Measurements from ENCODE around the gene LYRM2.

LYRM2 gene

DNA sequence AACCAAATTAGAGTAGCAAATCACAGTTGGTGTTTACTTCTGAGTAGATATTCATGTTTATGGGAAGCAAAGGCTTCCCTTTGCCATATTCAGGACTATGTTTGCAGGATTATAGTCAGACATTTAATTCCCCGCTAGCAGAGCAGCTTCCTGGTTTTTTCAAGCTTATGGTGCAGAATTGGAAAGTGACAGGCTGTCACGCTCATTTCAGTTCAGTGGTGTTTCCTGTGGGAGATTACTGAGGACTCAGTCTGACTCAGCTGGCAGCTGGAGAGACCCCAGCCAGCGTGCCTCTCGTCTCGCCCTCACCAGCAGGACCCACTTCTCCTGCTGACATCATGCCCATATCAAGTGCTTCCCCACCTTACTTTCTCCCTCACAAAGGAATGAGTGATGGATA, 85.1 kb downstream of the LYRM2 start:
- DNase-seq: no peak

DNA sequence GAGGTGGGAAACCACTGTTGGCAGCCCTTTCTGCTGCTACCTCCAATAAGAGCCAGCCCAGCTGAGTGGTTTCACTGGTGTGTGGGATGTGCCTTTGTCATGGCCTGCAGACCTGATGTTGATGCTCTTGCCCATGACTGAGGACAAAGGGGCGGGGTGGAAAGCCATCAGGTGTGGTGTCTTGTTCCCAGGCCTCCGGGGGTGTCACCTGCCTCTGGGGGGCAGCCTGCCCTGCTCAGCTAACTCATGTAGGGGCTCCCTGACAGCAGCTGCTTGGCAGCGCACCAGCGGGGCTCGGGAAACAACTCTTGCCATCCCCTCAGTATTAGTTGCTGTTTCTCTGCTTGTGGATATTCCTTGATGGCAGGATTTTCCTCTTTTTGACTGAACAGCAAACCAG, 91.3 kb downstream of the LYRM2 start:
- no peak for DNase-seq

DNA sequence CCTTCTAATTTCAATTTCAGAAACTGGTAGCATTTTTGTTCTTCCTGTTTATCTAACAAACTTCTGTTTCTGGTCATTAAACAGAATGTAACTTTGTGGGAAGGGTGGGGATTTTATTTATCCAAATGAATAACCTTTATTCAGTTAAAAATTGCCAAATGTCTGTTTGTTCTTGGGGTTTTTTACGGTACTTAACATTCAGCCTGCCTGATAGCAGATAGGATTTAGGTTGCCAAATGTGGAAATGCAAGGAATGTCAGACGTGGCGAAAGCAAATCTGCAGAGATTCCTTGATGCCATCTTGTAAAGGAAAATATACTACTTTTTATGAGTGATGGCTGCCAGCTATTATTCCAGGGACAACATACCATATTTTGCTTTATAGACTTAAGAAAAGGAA, 95.7 kb downstream of the LYRM2 start:
- DNase-seq: no peak

DNA sequence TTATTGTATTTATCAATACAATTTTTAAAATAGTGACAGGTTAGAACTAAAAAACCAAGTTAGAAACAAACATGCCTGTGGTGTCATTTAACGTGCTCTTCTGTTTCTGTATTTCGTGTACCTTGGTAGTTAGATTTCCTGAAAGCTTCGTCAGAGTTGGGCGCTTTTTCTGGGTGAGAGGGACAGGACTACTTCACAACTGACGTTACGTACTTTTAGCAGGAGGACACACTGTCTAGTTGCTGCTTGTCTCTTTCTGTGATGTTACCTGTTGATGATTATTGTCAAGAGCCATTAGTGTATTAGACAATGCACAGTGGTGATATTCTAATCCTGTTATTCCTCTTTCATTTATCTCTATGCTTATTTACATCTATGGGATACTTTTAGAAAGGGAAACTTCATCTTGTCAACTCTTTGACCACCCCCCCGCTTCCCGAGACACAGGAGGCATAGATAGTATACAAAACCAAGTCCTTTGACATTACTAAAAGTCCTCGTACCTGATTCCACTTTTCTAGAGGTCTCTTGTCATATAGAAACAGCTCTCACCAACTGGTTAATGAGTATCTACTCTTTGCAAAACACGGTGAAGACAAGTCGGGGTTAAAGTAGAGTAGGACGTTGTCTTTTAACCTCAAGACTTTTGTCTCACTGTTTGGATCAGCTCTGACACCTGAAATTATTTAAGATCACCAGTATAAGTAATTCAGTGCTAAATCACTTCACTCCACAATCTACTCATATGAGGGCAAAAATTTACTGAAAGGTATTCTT, 96.3 kb downstream of the LYRM2 start:
- no peak for DNase-seq

DNA sequence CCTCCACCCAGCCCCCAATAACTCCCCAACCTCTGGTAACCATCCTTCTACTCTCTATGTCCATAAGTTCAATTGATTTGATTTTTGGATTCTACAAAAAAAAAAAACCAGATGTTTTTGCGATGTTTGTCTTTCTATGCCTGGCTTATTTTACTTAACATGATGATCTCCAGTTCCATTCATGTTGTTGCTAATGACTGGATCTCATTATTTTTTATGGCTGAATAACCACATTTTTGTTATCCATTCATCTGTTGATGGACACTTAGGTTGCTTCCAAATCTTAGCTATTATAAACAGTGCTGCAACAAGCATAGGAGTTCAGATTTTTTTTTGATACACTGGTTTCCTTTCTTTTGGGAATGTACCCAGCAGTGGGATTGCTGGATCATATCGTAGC, 98.8 kb downstream of the LYRM2 start:
- DNase-seq: no peak

DNA sequence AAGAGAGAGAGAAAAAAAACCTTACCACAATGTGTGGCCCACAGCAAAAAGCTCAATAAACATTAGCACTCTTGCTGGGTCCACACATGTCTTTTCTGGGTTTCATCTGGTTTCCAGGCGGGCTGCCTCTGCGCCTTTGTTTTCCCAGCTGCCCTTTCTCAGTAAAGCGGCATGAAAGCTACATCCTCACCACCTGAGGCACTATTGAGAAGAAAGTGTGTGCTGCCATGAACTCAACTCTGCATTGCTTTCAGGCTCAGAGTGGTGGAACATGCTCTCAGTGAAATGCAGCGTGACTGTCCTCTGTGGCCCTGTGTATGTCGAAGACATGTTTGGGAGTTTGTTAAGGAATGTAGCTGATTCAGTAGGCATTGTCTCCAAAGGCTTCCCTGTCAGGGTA, 102.3 kb downstream of the LYRM2 start:
- peak; percentile 9 for DNase-seq

DNA sequence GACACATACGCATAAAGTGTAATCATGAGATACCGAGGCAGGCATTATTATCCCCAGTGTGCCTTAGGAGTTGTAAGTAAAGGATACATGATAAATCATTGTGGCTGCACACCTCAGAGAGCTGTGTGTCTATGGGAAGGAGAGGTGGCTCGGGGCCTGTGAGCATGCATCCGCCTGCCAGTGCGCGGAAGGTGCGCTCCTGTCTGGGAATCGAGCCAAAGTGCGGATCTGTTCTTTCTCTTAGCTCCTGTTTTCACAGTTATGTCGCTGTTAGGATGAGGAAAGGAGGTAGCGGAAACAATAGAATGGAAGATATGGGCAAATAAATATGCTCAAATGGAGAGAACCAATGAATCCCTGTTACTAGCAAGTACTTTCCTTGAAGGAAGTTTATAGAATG, 107.6 kb downstream of the LYRM2 start:
- DNase-seq: no peak

DNA sequence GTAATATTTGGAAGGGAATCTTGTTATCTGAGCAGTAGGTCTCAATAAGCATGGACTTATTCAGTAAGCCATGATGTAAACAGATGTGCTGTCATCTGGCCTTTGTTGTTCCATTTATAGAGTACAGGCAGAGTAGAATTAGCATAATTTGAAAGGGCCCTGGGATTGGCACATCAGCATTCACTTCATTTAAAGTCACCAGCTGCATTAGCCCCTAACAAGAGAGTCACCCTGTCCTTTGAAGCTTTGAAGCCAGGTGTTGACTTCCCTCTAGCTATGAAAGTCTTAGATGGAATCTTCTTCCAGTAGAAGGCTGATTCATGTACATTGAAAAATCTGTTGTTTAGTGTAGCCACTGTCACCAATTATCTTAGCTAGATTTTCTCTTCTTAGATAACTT, 109.7 kb downstream of the LYRM2 start:
- no peak for DNase-seq

DNA sequence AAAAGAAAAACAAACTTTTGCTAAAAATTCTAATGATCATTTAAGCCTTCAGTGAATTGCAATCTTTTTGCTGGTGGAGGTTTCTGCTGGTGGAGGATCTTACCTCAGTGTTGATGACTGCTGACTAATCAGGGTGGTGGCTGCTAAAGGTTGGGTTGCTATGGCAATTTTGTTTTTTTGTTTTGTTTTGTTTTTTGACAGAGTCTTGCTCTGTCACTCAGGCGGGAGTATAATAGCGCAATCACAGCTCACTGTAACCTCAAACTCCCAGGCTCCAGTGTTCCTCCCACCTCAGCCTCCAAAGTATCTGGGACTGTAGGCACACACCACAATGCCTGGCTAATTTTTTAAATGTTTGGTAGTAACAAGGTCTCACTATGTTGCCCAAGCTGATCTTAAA, 110.9 kb downstream of the LYRM2 start:
- DNase-seq: no peak

DNA sequence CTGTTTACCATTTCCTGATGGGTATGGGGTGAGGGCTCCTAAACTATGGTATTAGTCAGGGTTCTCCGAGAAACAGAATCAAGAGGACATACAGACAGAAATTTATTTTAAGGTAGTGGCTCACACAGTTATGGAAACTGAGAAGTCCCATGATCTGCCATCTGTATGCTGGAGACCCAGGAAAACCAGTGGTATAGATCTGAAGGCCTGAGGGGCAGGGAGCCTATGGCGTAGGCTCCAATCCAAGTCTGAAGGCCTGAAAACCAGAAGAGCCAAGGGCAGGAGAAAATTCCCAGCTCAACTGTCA, 112.0 kb downstream of the LYRM2 start:
- no peak for DNase-seq

DNA sequence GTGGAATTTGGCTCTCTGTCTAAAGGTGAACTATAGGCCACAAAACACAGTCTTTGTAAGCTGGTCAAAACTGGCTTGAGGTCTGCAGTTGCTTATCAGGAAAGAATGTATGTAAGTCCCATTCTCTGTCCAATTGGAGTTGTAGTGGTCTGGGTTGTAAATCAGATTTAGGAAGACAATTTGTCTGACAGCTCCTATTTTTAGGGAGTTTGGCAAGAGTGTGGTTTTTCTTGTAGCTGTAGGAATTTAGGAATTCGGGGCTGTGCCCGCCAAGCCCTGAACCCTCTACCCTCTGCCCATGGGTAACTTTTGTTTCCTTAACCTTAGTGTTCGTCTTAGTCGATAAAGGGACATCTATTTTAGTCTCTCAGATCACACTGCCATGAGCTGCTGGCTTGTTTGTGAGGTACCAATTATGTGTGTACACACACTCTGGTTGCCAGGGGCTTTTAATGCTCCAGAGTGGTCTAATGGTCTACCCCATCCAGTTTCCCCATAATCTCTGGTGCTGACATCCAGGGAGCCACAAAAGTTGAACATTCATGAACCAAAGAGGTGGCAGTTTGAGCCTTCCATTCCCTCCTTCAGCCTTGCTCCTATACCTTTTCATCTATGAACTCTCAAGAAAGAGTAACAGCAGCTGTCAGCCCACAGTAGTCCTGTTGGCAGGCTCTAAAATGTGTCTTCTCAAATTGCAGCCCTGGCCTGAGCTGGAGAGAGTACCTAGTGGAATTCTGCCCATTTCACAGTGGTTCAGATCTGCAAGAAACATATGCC, 112.6 kb downstream of the LYRM2 start:
- no peak for DNase-seq

DNA sequence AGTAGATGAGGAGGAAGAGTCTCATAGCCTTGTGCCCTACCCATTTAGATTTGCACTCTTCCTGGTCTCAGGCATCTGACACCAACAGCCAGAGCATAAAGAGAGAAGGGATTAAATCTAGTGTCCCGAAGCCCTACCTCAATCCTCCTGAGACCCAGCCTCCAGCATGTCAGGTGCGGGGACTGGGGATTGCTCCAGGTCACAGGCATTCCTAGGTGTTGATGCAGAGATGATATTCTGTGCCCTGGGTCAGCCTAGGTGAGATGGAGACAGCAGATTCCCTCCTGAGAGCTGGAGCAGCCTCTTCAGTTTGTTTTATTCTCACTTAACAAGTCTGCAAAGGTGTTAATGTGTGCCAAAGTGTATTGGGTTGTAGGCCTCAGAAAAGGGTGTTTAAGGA, 115.8 kb downstream of the LYRM2 start:
- DNase-seq: no peak

DNA sequence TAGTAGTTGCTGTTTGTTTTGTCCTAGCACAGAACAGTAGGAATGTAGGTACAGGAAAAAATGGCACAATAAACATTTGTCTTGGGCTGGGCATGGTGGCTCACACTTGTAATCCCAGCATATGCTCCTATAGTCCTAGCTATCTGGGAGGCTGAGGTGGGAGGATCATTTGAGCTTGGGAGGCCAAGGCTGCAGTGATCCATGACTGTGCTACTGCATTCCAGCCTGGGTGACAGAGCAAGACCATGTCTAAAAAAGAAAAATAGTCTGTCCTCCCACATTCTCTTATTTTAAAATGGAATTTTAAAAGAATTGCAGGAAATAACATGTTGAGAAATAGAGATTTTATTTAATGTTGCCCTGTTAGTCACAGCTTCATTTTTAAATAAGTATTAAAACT, 117.8 kb downstream of the LYRM2 start:
- DNase-seq: no peak

DNA sequence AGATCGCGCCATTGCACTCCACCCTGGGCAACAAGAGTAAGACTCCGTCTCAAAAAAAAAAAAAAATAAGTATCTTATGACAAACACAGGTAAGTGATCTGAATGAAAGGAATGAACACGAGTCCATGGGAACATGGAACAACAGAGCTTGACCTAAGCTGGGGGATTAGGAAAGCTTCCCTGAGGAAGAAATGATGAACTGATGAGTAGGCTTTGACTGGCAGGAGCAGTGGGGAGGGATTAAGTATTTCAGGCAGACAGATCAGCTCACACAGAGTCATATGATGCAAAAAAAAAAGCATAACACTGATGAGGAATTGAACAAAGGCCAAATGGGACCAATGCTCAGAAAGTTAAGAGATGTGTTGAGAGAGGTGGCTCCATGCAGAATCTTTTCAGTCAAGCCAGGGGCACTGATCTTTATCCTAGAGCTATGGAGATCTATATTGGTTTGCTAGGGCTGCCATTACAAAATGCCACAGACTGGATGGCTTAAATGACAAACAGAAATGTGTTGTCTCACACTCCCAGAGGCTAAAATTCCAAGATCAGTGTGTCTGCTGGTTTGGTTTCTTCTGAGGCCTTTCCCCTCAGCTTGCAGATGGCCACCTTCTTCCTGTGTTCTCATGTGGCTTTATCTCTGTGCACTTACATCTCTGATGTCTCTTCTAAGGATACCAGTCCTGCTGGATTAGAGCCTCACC, 120.0 kb downstream of the LYRM2 start:
- DNase-seq: no peak
